HG03045 (cell line): ENCODE results near the gene DPEP1.
"Not testable (repeated sequence)": the region's sequence is repeated elsewhere in the genome, so short reads cannot be mapped to it uniquely, and the experiment has no call there.

ENCODE experiments used
- ATAC-seq: cut with Tn5 transposase; IDR thresholded peaks from one replicate; pipeline ENCODE4 v1.9.1; 2021; ENCODE audit warnings: mild to moderate bottlenecking, moderate library complexity; ENCODE audit not compliant: unreplicated experiment

The DPEP1 gene

GRCh38 chr16:89577055-89577759 lies 36.2 kb upstream of the DPEP1 start:
- no peak for ATAC-seq

GRCh38 chr16:89579351-89579750 lies 34.1 kb upstream of the DPEP1 start:
- no peak for ATAC-seq

DNA sequence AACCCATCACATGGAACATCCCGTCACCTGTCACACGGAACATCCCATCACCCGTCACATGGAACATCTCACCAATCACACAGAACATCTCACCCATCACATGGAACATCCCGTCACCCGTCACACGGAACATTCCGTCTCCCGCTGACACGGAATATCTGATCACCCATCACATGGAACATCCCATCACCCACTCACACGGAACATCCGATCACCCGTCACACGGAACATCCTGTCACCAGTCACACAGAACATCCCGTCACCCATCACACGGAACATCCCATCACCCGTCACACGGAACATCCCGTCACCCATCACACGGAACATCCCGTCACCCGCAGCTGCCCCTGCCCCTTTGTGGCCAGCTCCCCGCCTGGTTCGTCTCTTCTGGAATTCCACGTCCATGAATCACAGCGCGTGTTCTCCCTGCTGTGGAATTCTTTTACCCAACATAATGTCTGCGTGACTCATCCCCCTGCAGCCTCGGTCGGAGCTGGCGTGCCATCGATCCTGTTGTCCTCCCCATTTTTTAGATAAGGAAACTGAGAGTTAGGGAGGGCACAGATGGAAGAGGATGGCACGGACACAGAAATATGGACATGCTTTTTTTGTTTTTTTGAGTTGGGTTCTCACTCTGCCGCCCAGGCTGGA lies 32.3 kb upstream of the DPEP1 start:
- no peak for ATAC-seq

- ATAC-seq, result no peak
Measured at GRCh38 chr16:89581861-89582563, 31.4 kb upstream of the DPEP1 start.

GRCh38 chr16:89582614-89583196 lies 30.7 kb upstream of the DPEP1 start:
- ATAC-seq, result no peak

DNA sequence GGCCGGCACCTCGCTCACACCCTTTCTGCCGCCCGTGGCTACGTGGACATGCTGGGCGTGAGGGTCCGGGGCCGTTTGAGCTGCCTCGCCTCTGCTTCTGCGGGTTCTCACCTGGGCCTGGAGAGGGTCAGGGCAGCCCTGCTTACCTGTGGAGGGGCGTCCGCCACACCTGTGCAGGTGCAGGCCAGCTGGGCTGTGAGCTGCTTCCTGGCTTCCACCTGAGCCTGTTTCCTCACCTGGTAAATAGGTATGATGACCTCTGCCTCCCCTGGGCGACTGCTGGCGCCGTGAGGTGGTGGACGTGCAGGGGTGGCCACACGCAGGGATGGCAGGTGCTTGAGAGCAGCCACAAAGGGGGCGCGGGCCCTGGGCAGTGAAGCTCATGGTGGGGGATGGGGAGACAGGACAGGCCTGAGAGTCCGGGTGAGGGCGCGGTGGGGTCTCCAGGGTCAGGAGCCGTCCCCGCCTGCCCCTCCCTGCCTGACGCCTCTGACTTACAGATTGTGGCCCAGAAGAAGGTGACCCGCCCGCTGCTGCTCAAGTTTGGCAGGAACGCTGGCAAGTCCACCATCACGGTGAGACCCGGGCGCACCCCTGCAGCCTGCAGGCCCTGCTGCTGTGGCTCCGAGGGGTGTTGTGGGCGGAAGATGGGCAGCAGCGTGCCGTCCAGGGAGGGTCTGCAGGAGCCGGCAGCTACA lies 30.1 kb upstream of the DPEP1 start:
- no peak for ATAC-seq

DNA sequence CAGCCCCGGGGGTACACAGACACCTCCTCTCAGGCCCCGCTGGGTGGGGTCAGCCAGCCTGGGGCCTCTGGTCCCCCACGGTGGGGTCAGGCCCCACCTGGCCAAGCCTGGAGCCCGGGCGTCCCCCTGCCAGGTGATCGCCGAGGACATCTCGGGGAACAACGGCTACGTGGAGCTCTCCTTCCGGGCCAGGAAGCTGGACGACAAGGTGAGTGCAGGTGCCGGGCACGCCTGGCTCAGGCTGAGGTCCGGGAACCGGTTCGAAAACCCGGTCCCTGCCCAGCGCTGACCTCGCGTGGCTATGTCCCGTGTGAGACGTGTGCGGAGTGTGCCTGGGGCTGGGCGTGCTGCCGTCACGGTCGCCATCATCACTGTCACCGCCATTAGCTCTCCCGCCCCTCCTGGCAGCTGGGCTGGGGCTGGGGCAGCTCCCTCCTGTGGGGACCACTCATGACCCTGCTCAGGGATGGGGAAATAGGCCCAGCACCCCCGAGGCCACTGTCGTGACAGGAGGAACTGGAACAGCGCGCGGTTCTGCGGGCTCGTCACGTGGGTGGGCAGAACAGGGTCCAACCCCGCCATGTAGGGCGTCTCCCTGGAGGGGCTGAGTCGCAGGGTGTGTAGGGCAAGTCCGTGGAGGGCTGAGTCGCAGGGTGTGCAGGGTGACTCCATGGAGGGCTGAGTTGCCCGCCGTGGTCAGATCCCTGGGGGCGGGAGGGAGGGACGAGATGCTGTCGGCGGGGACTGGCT lies 29.4 kb upstream of the DPEP1 start:
- ATAC-seq, result no peak

- no peak for ATAC-seq
Measured at GRCh38 chr16:89584768-89585549, 28.5 kb upstream of the DPEP1 start.

DNA sequence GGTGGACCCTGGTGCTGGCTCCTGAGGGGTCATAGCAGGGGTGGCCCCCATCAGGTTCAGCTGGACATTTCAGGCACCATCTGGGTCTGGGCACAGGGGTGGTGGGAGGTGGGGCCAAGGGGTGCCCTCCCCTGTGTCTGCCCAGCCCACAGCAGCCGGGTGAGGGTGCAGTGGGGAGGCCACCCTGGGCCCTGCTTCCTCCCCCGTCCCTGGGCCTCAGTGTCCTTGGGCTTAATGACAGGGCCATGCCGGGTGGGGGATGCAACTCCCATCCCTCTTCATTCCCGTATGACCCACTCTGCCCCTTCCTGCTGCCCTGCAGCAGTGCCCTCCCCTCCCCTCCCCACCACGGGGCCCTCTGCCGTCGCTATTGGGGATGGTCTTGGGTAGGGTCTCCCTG lies 27.2 kb upstream of the DPEP1 start:
- ATAC-seq, result no peak

- ATAC-seq, result no peak
Measured at GRCh38 chr16:89586853-89587252, 26.6 kb upstream of the DPEP1 start.

GRCh38 chr16:89587676-89588075 lies 25.8 kb upstream of the DPEP1 start:
- not testable (repeated sequence) for ATAC-seq

DNA sequence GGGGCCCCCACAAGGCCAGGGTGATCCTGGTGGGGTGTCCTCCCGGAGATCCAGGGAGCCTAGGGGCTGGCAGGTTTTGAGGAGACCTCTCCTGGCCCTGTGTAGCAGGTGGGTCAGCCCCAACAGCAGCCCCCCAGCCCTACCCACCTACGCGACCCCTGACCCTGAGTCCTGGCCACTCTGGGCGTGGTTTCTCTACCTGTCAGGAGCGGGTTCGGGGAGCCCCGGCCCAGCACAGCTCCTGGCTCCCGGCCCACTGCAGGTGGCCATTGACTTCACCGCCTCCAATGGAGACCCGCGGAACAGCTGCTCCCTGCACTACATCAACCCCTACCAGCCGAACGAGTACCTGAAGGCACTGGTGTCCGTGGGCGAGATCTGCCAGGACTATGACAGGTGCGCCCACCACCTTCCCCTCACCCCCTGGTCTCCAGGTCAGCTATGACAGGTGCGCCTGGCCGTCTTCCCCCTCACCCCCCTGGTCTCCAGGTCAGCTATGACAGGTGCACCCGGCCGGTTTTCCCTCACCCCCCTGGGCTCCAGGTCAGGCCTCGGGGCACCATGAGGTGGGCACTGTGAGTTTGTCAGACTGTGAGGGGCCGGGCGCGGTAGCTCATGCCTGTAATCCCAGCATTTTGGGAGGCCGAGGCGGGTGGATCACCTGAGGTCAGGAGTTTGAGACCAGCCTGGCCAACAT lies 24.9 kb upstream of the DPEP1 start:
- no peak for ATAC-seq

DNA sequence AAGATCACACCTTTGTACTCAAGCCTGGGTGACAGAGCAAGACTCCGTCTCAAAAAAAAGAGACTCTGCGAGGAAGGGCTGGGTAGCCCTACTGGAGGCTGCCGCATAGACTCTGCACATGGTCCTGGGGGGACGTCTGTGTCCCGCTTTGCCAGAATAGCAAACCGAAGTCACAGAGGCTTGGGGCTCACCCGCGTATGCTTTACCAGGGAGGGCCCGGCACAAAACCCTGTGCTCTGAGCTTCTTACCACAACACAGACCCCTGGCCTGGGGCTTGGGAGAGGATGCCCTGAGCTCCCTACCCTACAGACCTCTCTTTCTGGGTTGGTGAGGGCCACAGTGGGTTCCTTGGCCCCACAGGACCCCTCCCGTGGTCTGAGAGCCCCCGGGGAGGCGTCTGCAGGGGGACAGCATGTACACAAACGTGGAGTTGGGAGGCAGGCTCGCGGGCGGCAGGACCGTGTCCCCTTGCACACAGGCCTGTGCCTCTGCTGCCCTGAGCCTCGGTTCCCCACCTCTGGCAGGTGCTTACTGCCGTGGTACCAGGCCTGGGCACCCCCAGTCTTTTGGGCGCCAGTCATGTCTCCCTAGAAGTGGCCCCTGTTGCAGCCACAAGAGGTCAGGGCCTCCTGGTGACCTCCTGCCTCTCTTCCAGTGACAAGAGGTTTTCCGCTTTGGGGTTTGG lies 24.1 kb upstream of the DPEP1 start:
- ATAC-seq, result no peak

DNA sequence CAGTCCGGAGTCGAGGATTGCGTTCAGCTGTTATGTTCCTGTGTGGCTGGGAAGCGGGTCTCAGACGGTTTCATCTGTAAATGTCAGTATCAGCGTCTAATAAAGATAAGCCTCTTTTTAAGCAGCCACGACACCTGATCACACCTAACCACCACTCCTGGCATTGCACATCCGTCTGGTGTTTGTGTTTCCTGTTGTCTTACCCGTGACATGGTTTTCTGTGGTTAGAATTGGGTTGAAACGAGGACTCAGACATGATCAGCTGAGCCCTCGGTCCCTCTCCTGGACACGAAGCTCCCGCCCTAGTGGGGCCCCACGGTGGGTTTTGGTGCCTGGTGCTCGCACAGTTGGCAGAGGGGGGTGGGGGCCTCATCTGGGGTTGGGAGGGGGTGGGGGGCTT lies 19.6 kb upstream of the DPEP1 start:
- ATAC-seq, result no peak

GRCh38 chr16:89595330-89596060 lies 17.9 kb upstream of the DPEP1 start:
- ATAC-seq, result no peak

DNA sequence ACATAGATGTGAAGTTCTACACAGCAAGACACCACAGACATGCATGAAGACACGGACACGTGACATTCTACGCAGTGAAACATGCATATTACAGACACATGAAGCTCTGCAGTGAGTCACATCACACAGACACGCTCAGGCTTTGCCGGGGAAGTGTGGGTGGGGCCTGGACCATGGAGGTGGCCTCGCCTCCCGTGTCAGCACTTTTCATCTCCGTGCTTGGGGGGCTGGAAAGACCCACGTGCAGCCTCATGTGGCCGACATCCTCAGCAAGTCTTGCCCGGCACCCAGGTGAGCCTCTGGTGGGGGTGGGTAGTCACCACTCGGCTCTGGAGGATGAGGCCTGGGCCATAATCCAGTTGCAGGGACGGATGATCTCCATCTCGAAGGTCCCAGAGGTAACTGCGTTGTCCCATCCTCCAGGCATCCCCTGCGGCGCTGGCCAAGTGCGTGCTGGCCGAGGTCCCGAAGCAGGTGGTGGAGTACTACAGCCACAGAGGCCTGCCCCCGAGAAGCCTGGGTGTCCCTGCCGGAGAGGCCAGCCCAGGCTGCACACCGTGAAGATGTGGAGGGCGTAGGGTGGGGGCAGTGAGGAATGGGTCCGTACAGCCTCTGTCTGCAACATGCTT lies 17.3 kb upstream of the DPEP1 start:
- no peak for ATAC-seq

DNA sequence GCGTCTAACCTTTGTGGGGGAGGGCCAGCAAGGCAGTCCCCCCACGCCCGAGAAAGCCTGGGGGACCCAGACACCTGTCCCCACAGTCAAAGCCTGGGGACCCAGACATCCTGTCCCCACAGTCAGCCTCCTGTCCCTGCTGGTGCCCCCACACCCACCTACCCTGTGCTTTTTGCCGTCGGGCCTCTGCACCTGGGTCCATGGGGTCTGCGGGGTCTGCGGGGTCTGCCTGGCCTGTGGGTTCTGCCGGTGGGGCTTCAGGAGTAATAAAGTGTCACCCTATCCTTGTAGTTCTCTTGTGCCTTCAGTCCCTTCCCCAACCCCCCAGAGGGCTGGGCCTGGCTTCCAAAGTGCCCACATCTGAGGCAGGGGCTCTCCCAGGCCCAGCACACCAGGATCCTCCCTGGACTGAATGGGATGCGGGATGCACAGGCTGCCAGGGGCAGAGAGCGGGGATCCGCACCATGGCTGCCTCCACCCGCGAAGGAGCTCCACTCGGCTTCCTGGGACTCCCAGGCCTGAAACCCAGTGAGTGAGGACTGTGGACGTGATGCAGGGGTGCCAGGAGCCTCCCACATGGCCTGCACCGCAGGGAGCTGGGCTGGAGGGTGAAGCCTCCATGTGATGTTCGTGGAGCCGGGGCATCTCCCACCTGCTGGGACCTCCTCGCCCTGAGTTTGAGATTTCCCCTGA lies 16.3 kb upstream of the DPEP1 start:
- ATAC-seq, result no peak
